ENCODE results near the gene GTF2A1L.

DNA sequence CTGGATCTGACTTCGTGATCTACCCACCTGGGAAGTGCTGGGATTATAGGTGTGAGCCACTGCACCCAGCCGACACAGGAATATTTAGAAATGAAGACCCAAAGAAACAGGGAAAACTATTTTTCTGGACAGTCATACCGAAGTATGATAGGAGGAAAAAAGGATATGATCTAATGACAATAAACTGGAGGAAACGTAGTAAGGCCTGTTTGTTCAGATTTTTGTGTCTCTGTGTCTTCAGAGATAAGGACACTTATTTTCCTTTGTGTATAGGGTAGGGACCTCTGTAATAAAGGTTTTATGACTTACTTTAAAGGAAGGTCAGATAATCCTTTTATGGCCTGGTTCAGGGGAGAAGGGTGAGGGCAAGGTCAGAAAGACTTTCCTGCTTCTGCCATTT is 55.9 kb downstream of the GTF2A1L start:
- TF ChIP-seq POLR2A (IDR thresholded peaks at IDR 0.05; ENCODE audit: low read depth, low read length) (no peak), POLR2AphosphoS5 (IDR thresholded peaks at IDR 0.05; ENCODE audit: low read depth, low read length) (no peak)

All from GM12892 (cell line).